Chondrocyte (in vitro differentiated cells): ENCODE data around the gene SPEF2. TPM values are rescaled to one million over a fixed set of nuclear protein-coding genes. Genes with fewer than 3 reads are reported as not detected.

ENCODE experiments used
- DNase-seq: peaks from one replicate; pipeline ENCODE4 v3.0.0; 2021; ENCODE audit warnings: mixed read lengths, low spot score
- H3K27ac Mint-ChIP-seq: one replicate; pipeline ENCODE4 v1.8.0; 2021; ENCODE audit warnings: mild to moderate bottlenecking, moderate library complexity, mixed read lengths; ENCODE audit not compliant: unreplicated experiment
- H3K27me3 Mint-ChIP-seq: 2 replicates; pipeline ENCODE4 v1.8.0; 2021; ENCODE audit warnings: low read depth, mixed read lengths
- H3K36me3 Mint-ChIP-seq: 2 replicates; pipeline ENCODE4 v1.8.0; 2021; ENCODE audit warnings: low read depth, mixed read lengths
- H3K4me1 Mint-ChIP-seq: 2 replicates; pipeline ENCODE4 v1.8.0; 2021; ENCODE audit warnings: low read depth, mild to moderate bottlenecking, mixed read lengths
- H3K4me3 Mint-ChIP-seq: one replicate; pipeline ENCODE4 v1.8.0; 2021; ENCODE audit warnings: mild to moderate bottlenecking, moderate library complexity, mixed read lengths; ENCODE audit not compliant: unreplicated experiment
- H3K9me3 Mint-ChIP-seq: 2 replicates; pipeline ENCODE4 v1.8.0; 2021; ENCODE audit warnings: low read depth, mixed read lengths
- total RNA-seq: library from RNA; stranded (reverse); gene quantifications from 3 replicates; pipeline ENCODE4 v1.2.1, GENCODE V29; 2021
- TF ChIP-seq, protein P1 (sequence below): fragments of 200-600 bp; sonication (generic); IDR thresholded peaks from 2 replicates; pipeline ENCODE4 v1.5.0; 2021; ENCODE audit warnings: antibody characterized with exemption, mild to moderate bottlenecking, moderate library complexity

Gene SPEF2
- total RNA-seq, 1 donor from 2014 or later = 3.1 TPM

DNA sequence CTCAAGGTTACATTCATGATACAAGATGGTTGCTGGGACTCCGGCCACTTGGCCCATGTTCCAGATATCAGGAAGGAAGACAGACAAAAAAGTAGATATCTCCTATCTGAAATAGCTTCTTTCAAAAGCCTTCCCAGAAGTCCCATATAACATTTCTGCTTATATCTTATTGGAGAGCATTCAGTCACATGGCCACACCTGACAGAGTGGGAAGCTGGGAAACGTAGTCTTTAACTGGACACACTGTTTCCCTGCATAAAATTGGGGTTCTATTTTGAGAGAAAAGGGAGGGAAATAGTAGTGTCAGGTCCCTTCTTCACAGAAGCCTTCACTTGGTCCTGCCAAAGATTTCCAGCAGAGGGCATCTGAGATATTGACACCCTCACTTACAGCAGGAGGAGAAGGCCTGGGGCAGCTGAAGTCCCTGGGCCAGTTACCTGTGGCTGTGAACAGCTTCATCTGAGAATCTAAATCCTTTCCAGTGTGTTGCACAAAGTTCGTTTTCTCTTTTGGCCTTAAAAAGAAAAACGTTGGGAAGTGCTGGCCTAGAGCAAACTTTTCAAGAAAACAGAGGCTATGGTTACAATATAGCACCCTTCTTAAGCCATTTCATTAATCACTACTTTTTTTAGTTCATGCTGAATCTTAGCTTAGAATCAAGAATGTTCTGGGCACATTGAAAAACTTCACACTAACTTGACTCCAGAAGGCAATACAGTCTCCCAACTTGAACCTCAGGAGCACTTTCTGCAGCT is 33.5 kb downstream of the SPEF2 start:
- no peaks in the 10 kb centered on the region for H3K36me3 Mint-ChIP-seq
- no peaks in the 10 kb centered on the region for H3K4me1 Mint-ChIP-seq
- H3K27ac Mint-ChIP-seq = no peak overlapping the region
- H3K9me3 Mint-ChIP-seq = no peaks in the 10 kb centered on the region
- H3K27me3 Mint-ChIP-seq = no peaks in the 10 kb centered on the region
- no peak overlapping the region for H3K4me3 Mint-ChIP-seq
- TF ChIP-seq, protein P1, sequence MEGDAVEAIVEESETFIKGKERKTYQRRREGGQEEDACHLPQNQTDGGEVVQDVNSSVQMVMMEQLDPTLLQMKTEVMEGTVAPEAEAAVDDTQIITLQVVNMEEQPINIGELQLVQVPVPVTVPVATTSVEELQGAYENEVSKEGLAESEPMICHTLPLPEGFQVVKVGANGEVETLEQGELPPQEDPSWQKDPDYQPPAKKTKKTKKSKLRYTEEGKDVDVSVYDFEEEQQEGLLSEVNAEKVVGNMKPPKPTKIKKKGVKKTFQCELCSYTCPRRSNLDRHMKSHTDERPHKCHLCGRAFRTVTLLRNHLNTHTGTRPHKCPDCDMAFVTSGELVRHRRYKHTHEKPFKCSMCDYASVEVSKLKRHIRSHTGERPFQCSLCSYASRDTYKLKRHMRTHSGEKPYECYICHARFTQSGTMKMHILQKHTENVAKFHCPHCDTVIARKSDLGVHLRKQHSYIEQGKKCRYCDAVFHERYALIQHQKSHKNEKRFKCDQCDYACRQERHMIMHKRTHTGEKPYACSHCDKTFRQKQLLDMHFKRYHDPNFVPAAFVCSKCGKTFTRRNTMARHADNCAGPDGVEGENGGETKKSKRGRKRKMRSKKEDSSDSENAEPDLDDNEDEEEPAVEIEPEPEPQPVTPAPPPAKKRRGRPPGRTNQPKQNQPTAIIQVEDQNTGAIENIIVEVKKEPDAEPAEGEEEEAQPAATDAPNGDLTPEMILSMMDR = peak; percentile 79
- DNase-seq = no peak

DNA sequence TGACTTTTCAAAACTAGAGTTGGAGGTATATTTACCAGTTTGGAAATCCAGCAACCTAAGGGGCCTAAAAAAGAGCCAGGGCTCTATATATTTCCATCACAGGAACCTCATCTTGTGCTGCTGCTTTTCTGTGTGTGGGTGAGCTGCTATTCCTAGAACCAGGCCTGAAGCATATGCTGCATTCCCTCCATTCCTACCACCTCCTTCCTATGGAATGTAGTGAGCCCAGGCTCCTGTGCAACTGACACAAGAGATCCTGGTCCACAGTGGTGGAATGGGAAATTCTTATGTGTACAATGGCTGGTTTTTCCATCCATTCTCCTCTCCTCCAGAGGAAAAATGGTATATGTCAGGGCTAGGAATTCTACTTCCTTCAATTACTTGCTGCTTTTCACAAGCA is 39.1 kb downstream of the SPEF2 start:
- no peak for DNase-seq
- Mint-ChIP-seq H3K4me3 (no peak overlapping the region), H3K9me3 (peaks cover under 1% of the 10 kb centered on the region), H3K36me3 (peaks cover 2% of the 10 kb centered on the region), H3K27me3 (no peaks in the 10 kb centered on the region), H3K27ac (no peak overlapping the region), H3K4me1 (peaks cover 9% of the 10 kb centered on the region)
- TF ChIP-seq, protein P1 = no peak

GRCh38 chr5:35657877-35658276 is 40.2 kb downstream of the SPEF2 start:
- no peak for DNase-seq

GRCh38 chr5:35659556-35659955 is 41.9 kb downstream of the SPEF2 start:
- H3K36me3 Mint-ChIP-seq = peaks cover 8% of the 10 kb centered on the region
- peaks cover 9% of the 10 kb centered on the region for H3K4me1 Mint-ChIP-seq
- TF ChIP-seq, protein P1 = no peak
- H3K9me3 Mint-ChIP-seq = peaks cover 6% of the 10 kb centered on the region
- H3K4me3 Mint-ChIP-seq = no peak overlapping the region
- H3K27ac Mint-ChIP-seq = no peak overlapping the region
- no peak for DNase-seq
- no peaks in the 10 kb centered on the region for H3K27me3 Mint-ChIP-seq

More at GRCh38 chr5:35657877-35658276, 40.2 kb downstream of the SPEF2 start:
- peaks cover 6% of the 10 kb centered on the region for H3K9me3 Mint-ChIP-seq
- peaks cover 9% of the 10 kb centered on the region for H3K4me1 Mint-ChIP-seq
- no peaks in the 10 kb centered on the region for H3K27me3 Mint-ChIP-seq
- H3K4me3 Mint-ChIP-seq = no peak overlapping the region
- peaks cover 6% of the 10 kb centered on the region for H3K36me3 Mint-ChIP-seq
- TF ChIP-seq, protein P1 = no peak
- H3K27ac Mint-ChIP-seq = no peak overlapping the region

DNA sequence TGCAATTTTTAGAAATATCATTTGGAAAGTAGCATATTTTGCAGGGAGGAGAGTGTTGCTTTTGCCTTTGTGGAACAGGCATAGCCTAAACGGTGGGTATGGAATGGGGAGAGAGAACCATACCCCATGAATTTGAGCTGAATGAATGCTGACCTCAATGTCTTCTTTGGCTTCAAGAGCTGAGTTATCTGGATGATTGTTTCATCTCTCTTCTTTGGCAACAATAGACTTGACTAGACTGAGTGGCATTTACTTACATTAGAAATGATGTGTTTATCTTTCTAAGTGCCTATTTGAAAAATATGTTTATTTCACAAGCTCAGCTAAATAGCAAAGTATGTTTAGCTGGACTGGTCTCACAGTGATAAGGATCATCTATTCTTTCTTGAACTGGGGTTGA is 42.8 kb downstream of the SPEF2 start:
- Mint-ChIP-seq H3K27ac (no peak overlapping the region), H3K9me3 (peaks cover 6% of the 10 kb centered on the region)
- no peak for DNase-seq

More for the DNA sequence above, 42.8 kb downstream of the SPEF2 start:
- H3K4me3 Mint-ChIP-seq = no peak overlapping the region
- H3K36me3 Mint-ChIP-seq = peaks cover 8% of the 10 kb centered on the region
- H3K4me1 Mint-ChIP-seq = peaks cover 9% of the 10 kb centered on the region
- H3K27me3 Mint-ChIP-seq = no peaks in the 10 kb centered on the region
- TF ChIP-seq, protein P1 = no peak
